Measurements from ENCODE around the gene ETFB. TPM values are rescaled to one million over a fixed set of nuclear protein-coding genes. Genes with fewer than 3 reads are reported as not detected.

Gene ETFB
- total RNA-seq, 1 experiment from 2014 or later, result 134 TPM

- no peak for DNase-seq (ENCODE audit: low read depth)
Observed at GRCh38 chr19:51327066-51328001, 38.9 kb downstream of the ETFB start.

- no peak for DNase-seq (ENCODE audit: low read depth)
Observed at GRCh38 chr19:51326216-51327065, 39.7 kb downstream of the ETFB start.

- DNase-seq (ENCODE audit: low read depth), result no peak
Observed at GRCh38 chr19:51325161-51325976, 40.8 kb downstream of the ETFB start.

GRCh38 chr19:51324167-51324481 is 42.1 kb downstream of the ETFB start:
- DNase-seq (ENCODE audit: low read depth), result no peak

- no peak for DNase-seq (ENCODE audit: low read depth)
Observed at GRCh38 chr19:51323481-51324166, 42.6 kb downstream of the ETFB start.

- DNase-seq (ENCODE audit: low read depth), result no peak
Observed at GRCh38 chr19:51321799-51322198, 44.4 kb downstream of the ETFB start.

- no peak for DNase-seq (ENCODE audit: low read depth)
Observed at GRCh38 chr19:51320280-51320657, 45.9 kb downstream of the ETFB start.

- no peak for DNase-seq (ENCODE audit: low read depth)
Observed at GRCh38 chr19:51319649-51320279, 46.4 kb downstream of the ETFB start.

- no peak for DNase-seq (ENCODE audit: low read depth)
Observed at GRCh38 chr19:51318687-51319648, 47.2 kb downstream of the ETFB start.

- no peak for DNase-seq (ENCODE audit: low read depth)
Observed at GRCh38 chr19:51317968-51318367, 48.2 kb downstream of the ETFB start.

- DNase-seq (ENCODE audit: low read depth), result peak; percentile 18
Observed at GRCh38 chr19:51317376-51317775, 48.8 kb downstream of the ETFB start.

GRCh38 chr19:51316688-51317087 is 49.5 kb downstream of the ETFB start:
- no peak for DNase-seq (ENCODE audit: low read depth)

- DNase-seq (ENCODE audit: low read depth), result no peak
Observed at GRCh38 chr19:51311351-51312257, 54.6 kb downstream of the ETFB start, which contains the start of gene IGLON5. Gene IGLON5, plus strand, starts transcription at chr19:51311644. Its CDS starts 204 bp downstream, at chr19:51311848.

- no peak for DNase-seq (ENCODE audit: low read depth)
Observed at GRCh38 chr19:51305479-51305878, 60.7 kb downstream of the ETFB start.

GRCh38 chr19:51301266-51301665 is 64.9 kb downstream of the ETFB start:
- no peak for DNase-seq (ENCODE audit: low read depth)

GRCh38 chr19:51297406-51297805 is 68.8 kb downstream of the ETFB start:
- no peak for DNase-seq (ENCODE audit: low read depth)

GRCh38 chr19:51296336-51297093 is 69.7 kb downstream of the ETFB start:
- no peak for DNase-seq (ENCODE audit: low read depth)

Measured in M059J (cell line).